Stimulated activated CD4-positive, alpha-beta T cell treated with anti-CD3 and anti-CD28 coated beads, TNF-alpha, amount 100 ng/mL, for 48 hours (primary cell): ENCODE measurements around the gene SERHL2.
"Not testable (repeated sequence)": the region's sequence is repeated elsewhere in the genome, so short reads cannot be mapped to it uniquely, and the experiment has no call there.

Source experiments
- DNase-seq, 3 donors: peaks; one replicate each; pipeline ENCODE4 v3.0.0-alpha.2; 2020; ENCODE audit warnings: low read depth in 3 of 3

Gene SERHL2

DNA sequence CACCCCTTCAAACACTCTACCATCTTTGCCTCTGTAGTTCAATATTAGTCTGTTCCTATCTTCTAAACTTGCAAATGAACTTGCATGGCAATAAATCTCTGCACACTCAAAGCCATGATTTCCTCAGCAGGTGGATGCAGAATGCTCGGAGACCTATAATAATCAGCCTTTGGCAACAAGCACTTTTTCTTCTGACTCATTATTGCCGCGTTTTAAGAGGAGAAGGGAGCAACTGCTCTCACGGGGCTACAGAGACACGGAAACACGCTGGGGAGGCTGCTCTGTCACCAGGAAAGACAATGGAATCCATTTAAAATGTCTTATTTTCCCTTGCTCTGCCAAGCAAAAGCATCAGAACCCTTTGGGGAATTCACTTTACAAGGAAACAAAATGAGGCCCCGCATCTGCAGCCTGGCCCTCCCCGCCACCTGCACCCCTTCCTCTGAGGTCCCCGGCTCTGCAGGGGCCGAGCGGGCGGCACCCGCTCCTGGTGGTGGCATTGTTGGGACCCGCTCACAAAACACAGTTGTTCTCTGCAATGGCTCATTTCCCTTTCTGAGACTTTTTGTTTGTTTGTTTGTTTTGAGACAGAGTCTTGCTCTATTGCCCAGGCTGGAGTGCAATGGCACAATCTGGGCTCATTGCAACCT, 18.5 kb upstream of the SERHL2 start:
- DNase-seq: not testable (repeated sequence)

- DNase-seq: no peak
Observed at GRCh38 chr22:42536166-42536565, 17.6 kb upstream of the SERHL2 start.

GRCh38 chr22:42536634-42537033, 17.1 kb upstream of the SERHL2 start:
- DNase-seq: not testable (repeated sequence)

DNA sequence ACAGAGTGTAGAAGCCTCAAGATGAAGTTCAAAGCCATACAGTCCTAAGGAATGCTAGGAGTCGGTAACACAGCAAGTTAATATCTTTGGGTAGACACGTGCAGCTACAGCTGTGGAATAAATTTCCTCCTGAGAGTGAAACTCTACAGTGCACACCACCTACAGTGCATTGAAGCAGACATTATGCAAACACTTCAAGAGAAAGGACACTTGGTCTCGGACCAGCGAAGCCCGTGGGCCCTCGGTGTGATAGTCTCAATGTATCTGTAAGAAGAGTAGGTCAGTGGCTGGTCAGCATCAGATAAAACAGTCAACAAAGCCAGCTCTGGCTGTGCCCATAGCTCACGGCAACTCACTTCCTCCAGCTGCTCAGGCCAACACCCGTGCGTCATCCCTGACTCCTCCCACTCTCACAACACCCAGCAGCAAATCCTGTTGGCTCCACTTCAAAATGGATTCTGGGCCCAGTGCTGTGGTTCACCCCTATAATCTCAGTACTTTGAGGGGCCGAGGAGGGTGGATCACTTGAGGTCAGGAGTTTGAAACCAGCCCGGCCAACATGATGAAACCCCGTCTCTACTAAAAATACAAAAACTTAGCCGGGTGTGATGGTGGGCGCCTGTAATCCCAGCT, 16.4 kb upstream of the SERHL2 start:
- not testable (repeated sequence) for DNase-seq

DNA sequence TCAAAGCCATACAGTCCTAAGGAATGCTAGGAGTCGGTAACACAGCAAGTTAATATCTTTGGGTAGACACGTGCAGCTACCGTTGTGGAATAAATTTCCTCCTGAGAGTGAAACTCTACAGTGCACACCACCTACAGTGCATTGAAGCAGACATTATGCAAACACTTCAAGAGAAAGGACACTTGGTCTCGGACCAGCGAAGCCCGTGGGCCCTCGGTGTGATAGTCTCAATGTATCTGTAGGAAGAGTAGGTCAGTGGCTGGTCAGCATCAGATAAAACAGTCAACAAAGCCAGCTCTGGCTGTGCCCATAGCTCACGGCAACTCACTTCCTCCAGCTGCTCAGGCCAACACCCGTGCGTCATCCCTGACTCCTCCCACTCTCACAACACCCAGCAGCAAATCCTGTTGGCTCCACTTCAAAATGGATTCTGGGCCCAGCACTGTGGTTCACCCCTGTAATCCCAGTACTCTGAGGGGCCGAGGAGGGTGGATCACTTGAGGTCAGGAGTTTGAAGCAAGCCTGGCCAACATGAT, 14.5 kb upstream of the SERHL2 start:
- not testable (repeated sequence) for DNase-seq

- no peak for DNase-seq
Observed at GRCh38 chr22:42544686-42545085, 9.1 kb upstream of the SERHL2 start.

DNA sequence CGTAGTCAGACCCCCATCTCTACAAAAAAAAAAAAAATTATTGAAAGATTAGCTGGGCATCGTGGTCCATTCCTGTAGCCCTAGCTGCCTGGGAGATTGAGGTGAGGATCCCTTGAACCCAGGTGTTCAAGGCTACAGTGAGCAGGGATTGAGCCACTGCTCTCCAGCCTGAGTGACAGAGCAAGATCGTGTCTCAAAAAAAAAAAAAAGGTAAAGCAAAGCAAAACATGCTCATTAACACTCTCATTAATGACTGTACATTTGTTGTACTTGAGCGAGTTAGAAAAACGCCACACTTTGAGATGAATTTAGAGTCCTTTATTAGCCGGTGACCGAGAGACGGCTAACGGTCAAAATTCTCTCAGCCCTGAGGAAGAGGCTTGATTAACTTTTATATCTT, 6.2 kb upstream of the SERHL2 start:
- DNase-seq: no peak

DNA sequence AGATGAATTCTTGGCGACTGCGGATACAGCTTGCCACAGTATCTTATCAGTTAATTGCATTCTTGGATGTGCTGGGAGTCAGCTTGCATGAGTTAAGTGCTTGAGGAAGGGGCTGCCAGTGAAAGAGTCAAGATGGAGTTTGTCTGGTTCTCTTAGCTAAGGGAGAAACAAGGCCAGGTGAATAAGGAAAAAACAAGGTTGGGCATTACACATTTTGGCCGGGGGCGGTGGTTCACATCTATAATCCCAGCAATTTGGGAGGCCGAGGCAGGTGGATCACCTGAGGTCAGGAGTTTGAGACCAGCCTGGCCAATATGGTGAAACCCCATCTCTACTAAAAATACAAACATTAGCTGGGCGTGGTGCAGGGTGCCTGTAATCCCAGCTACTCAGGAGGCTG, 5.6 kb upstream of the SERHL2 start:
- DNase-seq: not testable (repeated sequence)

- no peak for DNase-seq
Observed at GRCh38 chr22:42548597-42549330, 5.0 kb upstream of the SERHL2 start.

DNA sequence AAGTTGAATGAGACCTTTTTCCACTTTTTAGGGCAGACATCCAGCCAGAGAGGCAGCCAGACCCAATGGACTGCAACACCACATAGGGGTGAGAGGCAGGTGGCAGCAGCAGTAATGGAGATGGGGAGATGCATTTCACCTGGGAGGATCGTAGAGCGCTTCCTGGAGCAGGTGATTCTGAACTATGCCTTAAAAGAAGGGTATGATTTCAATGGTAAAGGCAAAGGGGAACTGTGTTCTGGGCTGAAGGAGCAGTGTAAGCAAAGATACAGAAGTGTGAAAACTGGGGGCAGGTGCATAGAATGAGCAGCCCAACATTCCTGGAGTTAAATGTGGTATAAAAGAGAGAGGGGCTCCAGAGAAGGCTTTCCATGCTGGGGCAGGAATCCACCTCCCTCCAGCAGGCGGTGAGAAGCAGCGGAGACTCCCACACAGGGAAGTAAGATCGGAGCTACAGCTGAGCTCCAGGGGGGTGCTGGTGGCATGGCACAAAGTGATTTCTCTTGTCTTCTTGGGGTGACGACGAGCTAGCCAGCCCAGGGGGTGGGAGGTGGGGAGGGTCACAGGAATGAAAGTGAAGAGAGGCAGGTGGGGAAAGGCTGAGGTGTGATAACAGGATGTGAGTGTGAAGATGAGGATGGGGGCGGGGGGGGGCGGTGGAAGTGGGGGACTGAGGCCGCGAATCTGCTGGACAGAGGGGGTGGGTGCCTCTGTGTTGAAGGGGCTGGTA, 4.3 kb upstream of the SERHL2 start:
- DNase-seq: no peak

DNA sequence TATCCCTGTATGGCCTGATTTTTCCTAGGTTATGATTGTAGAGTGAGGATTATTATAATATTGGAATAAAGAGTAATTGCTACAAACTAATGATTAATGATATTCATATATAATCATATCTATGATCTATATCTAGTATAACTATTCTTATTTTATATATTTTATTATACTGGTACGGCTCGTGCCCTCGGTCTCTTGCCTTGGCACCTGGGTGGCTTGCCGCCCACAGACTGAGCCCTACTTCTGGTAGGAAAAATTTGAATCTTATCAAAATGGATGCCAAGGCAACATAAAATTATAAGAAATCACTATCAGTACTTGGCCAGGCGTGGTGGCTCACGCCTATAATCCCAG, 1.5 kb upstream of the SERHL2 start:
- not testable (repeated sequence) for DNase-seq

- no peak for DNase-seq
Observed at GRCh38 chr22:42560381-42560780, 6.6 kb downstream of the SERHL2 start.

DNA sequence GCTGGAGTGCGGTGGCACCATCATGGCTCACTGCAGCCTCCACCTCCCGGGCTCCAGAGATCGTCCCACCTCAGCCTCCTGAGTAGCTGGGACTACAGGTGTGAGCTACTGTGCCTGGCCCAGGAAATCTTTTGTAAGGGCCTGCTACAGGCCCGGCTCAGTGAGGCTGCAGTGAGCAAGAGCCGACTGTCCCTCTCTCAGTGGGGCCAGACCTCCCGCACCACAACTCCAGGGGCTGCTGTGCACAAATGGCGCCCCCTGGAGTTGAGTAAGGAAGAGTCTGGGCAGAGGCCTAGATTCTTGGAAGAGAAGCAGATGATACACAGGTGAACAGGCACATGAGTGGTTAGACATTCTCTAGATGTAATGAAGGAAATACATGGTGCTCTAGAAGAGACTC, 7.0 kb downstream of the SERHL2 start:
- DNase-seq: peak in 1 of 3 donors; percentile 27

DNA sequence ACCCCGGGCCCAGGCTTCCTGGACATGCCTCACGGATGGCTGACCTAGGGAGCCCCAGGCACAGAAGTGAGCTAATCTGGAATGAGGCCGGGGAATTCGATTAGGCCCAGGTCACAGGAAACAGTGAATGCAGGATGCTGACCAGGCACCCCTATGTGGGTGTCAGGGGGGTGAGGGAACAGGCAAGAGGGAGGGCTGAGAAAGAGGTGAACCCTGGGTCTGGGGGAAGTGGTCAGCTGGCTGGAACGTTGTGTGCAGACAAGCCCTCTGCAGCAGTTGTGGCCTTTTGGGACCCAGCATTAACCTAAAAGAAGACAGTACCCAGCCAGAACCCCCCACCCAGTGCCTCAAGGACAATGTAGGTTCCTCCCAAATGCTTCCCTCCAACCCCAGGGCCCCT, 8.1 kb downstream of the SERHL2 start:
- DNase-seq: no peak

- no peak for DNase-seq
Observed at GRCh38 chr22:42562279-42562678, 8.5 kb downstream of the SERHL2 start.

GRCh38 chr22:42562684-42563083, 8.9 kb downstream of the SERHL2 start:
- no peak for DNase-seq

- not testable (repeated sequence) for DNase-seq
Observed at GRCh38 chr22:42563943-42564342, 10.2 kb downstream of the SERHL2 start.

DNA sequence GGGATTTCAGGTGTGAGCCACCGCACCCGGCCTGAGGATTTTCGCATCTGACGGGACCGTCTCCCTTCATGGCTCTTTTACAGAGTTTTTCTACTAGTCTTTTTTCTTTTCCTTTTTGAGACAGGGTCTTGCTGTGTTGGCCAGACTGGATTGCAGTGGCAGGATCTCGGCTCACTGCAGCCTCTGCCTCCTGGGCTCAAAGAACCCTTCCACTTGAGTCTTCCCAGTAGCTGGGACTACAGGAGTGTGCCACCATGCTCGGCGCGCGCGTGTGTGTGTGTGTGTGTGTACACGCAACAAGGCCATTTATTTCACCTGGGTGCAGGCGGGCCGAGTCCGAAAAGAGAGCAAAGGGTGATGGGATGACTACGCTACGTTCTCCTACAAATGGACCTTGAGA, 10.9 kb downstream of the SERHL2 start:
- no peak for DNase-seq

GRCh38 chr22:42565956-42566355, 12.2 kb downstream of the SERHL2 start:
- DNase-seq: no peak

- DNase-seq: not testable (repeated sequence)
Observed at GRCh38 chr22:42567950-42568349, 14.2 kb downstream of the SERHL2 start.

GRCh38 chr22:42570580-42570979, 16.8 kb downstream of the SERHL2 start:
- DNase-seq: not testable (repeated sequence)

GRCh38 chr22:42571068-42571467, 17.3 kb downstream of the SERHL2 start:
- DNase-seq: not testable (repeated sequence)
